Testis (tissue), 3 donors: ENCODE data around the gene BAZ1B. TPM values are rescaled to one million over a fixed set of nuclear protein-coding genes. Genes with fewer than 3 reads are reported as not detected.

Experiments
- DNase-seq: peaks from one replicate; pipeline ENCODE4 v3.0.0-alpha.2; 2019
- H3K27ac ChIP-seq, 2 donors: fragments of 200-600 bp; sonication (generic); one replicate each; pipeline ENCODE4 v1.5.1; 2019
- H3K27me3 ChIP-seq: fragments of 200-600 bp; sonication (generic); one replicate; pipeline ENCODE4 v1.5.1; 2019
- H3K36me3 ChIP-seq: fragments of 200-600 bp; sonication (generic); one replicate; pipeline ENCODE4 v1.5.1; 2017; ENCODE audit warnings: low read depth; ENCODE audit errors: missing control alignments
- H3K4me1 ChIP-seq: fragments of 200-600 bp; sonication (generic); one replicate; pipeline ENCODE4 v1.5.1; 2019
- H3K4me3 ChIP-seq, 2 donors: fragments of 200-600 bp; sonication (generic); one replicate each; pipeline ENCODE4 v1.5.1; 2017 to 2019
- H3K9me3 ChIP-seq: fragments of 200-600 bp; sonication (generic); one replicate; pipeline ENCODE4 v1.5.1; 2017
- CTCF ChIP-seq, 3 experiments: fragments of 450-650 bp in 2 of 3; fragments of 200-600 bp in 1 of 3; sonication (generic) in 1 of 3; IDR thresholded peaks; one replicate each; pipeline ENCODE4 v1.5.1; 2016 to 2019; ENCODE audit warnings: antibody characterized with exemption in 3 of 3, mild to moderate bottlenecking in 2 of 3, moderate library complexity in 1 of 3
- POLR2A ChIP-seq: fragments of 450-650 bp; IDR thresholded peaks from one replicate; pipeline ENCODE4 v1.6.1; 2017; ENCODE audit warnings: antibody characterized with exemption, mild to moderate bottlenecking, moderate library complexity
- WGBS, 2 donors: methylation state at CpG; one replicate each; pipeline ENCODE4 v1.1.5; 2018; 5-methylcytosine and 5-hydroxymethylcytosine counted together
- intact Hi-C: fragments of 100-400 bp; cut with DNase I; formaldehyde crosslinking; loops from one replicate; pipeline ENCODE4 v1.15.1; 2023; ENCODE audit warnings: low total_unique reads
- polyA plus RNA-seq: library from polyadenylated mRNA; stranded (reverse); fragments of 350-450 nt; fragmentation: Illumina TruSeq; extraction: RNeasy Lipid Tissue Mini Kit (QIAGEN cat#74804); gene quantifications from one replicate; pipeline ENCODE4 v1.2.3, GENCODE V29; 2014; ENCODE audit warnings: low read depth, low replicate concordance; ENCODE audit not compliant: insufficient read depth
- total RNA-seq, 2 donors: library from RNA; depleted of rRNA; stranded (reverse); fragments of >200 nt; gene quantifications; one replicate each; pipeline ENCODE4 v1.2.3, GENCODE V29; 2016

The BAZ1B gene
- total and polyA plus RNA-seq, 3 donors from 2014 or later, result 30.8 to 72.8 (median 59.4) TPM

GRCh38 chr7:73461782-73462285, 60.3 kb downstream of the BAZ1B start:
- no peak overlapping the region for H3K27ac ChIP-seq
- H3K36me3 ChIP-seq, result no peaks in the 10 kb centered on the region
- TF ChIP-seq POLR2A (no peak), CTCF (IDR thresholded peaks at IDR 0.05) (no peak)
- DNase-seq, result no peak
- 91 to 98% methylated on average over 3 of the region's 3 CpGs for WGBS, 2 donors
- H3K9me3 ChIP-seq, result no peaks in the 10 kb centered on the region
- no peak overlapping the region for H3K4me3 ChIP-seq
- intact Hi-C loops, result no loop called here
- H3K4me1 ChIP-seq, result no peaks in the 10 kb centered on the region
- no peaks in the 10 kb centered on the region for H3K27me3 ChIP-seq

- TF ChIP-seq POLR2A (no peak), CTCF (IDR thresholded peaks at IDR 0.05) (no peak)
- no peaks in the 10 kb centered on the region for H3K4me1 ChIP-seq
- intact Hi-C loops, result loop anchor here (5.0 kb wide), 1 partner anchor 112 kb away; no protein-coding TSS in a partner anchor
- H3K4me3 ChIP-seq, result no peak overlapping the region
- 79 to 82% methylated on average over 3 of the region's 3 CpGs for WGBS, 2 donors
- H3K9me3 ChIP-seq, result no peaks in the 10 kb centered on the region
- DNase-seq, result no peak
- no peaks in the 10 kb centered on the region for H3K36me3 ChIP-seq
- H3K27ac ChIP-seq, result no peak overlapping the region
- no peaks in the 10 kb centered on the region for H3K27me3 ChIP-seq
Observed at GRCh38 chr7:73454424-73454823, 67.7 kb downstream of the BAZ1B start.

- TF ChIP-seq POLR2A, result no peak
- no peak for TF ChIP-seq CTCF (IDR thresholded peaks at IDR 0.05)
- H3K9me3 ChIP-seq, result no peaks in the 10 kb centered on the region
- H3K4me3 ChIP-seq, result no peak overlapping the region
- no peaks in the 10 kb centered on the region for H3K36me3 ChIP-seq
- no peaks in the 10 kb centered on the region for H3K4me1 ChIP-seq
- H3K27ac ChIP-seq, result no peak overlapping the region
- intact Hi-C loops, result loop anchor here (5.0 kb wide), 1 partner anchor 111 kb away; no protein-coding TSS in a partner anchor
- WGBS, 2 donors, result 38 to 51% methylated on average over 2 of the region's 2 CpGs
- H3K27me3 ChIP-seq, result no peaks in the 10 kb centered on the region
- no peak for DNase-seq
Observed at GRCh38 chr7:73452999-73453635, 69.0 kb downstream of the BAZ1B start.

- DNase-seq, result no peak
- no peaks in the 10 kb centered on the region for H3K4me1 ChIP-seq
- no peaks in the 10 kb centered on the region for H3K36me3 ChIP-seq
- intact Hi-C loops, result loop anchor here (5.0 kb wide), 1 partner anchor 110 kb away; no protein-coding TSS in a partner anchor
- no peak overlapping the region for H3K4me3 ChIP-seq
- TF ChIP-seq CTCF (IDR thresholded peaks at IDR 0.05) (peak; percentile 96 to 98 (median 98)), POLR2A (no peak)
- WGBS, 2 donors, result 64 to 68% methylated on average over 5 of the region's 5 CpGs
- no peaks in the 10 kb centered on the region for H3K27me3 ChIP-seq
- H3K27ac ChIP-seq, result no peak overlapping the region
- H3K9me3 ChIP-seq, result no peaks in the 10 kb centered on the region
Observed at GRCh38 chr7:73451780-73452398, 70.2 kb downstream of the BAZ1B start.
